ENCODE measurements around the gene IRAK3. TPM values are rescaled to one million over a fixed set of nuclear protein-coding genes. Genes with fewer than 3 reads are reported as not detected.

IRAK3 gene
- total RNA-seq, 1 experiment from 2014 or later, result 0.12 TPM

DNA sequence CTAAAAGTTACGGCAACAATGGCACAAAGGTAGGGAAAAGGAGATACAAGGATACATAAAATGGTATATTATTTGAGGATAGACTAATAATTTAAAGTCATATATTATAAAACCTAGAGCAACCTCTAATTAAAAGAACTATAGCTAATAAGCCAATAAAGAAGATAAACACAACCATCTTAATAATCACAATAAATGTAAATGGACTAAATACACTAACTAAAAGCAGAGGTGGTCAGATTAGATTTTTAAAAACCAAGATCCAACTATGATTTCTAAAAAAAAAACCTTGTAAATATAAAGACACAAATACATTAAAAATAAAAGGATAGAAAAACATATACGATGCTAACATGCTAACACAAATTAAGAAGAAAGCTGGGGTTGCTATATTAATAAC, 47.7 kb upstream of the IRAK3 start:
- RAD21 ChIA-PET (ENCODE audit: low non-redundant PET in 1 of 2, low total read pairs in 2 of 2, uncharacterized antibody in 2 of 2, unreplicated experiment in 2 of 2), result no interaction called here
- intact Hi-C loops (cut with micrococcal nuclease), result no loop called here
- TF ChIP-seq ZFX (IDR thresholded peaks at IDR 0.05) (no peak), FOSL1 (IDR thresholded peaks at IDR 0.05; ENCODE audit: low read depth) (no peak)
- TF ChIP-seq, protein P1, sequence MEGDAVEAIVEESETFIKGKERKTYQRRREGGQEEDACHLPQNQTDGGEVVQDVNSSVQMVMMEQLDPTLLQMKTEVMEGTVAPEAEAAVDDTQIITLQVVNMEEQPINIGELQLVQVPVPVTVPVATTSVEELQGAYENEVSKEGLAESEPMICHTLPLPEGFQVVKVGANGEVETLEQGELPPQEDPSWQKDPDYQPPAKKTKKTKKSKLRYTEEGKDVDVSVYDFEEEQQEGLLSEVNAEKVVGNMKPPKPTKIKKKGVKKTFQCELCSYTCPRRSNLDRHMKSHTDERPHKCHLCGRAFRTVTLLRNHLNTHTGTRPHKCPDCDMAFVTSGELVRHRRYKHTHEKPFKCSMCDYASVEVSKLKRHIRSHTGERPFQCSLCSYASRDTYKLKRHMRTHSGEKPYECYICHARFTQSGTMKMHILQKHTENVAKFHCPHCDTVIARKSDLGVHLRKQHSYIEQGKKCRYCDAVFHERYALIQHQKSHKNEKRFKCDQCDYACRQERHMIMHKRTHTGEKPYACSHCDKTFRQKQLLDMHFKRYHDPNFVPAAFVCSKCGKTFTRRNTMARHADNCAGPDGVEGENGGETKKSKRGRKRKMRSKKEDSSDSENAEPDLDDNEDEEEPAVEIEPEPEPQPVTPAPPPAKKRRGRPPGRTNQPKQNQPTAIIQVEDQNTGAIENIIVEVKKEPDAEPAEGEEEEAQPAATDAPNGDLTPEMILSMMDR (IDR thresholded peaks at IDR 0.05 in 2 of 3, conservative IDR thresholded peaks at IDR 0.05 in 1 of 3; ENCODE audit: borderline replicate concordance in 1 of 3, insufficient read depth in 1 of 3, low read depth in 2 of 3, low read length in 2 of 3), result no peak
- H3K4me1 ChIP-seq (ENCODE audit: control insufficient read depth in 1 of 2, insufficient read depth in 2 of 2, low read length in 2 of 2), result peaks cover 0 to 8% of the 10 kb centered on the region in 2 experiments; a peak in 2 of 4 replicates
- BruUV-seq (replicated peaks), result no TSS peak
- DNase-seq (ENCODE audit: low read depth, low spot score), result no peak
- H2AFZ ChIP-seq (ENCODE audit: low read depth, low read length, poor library complexity, severe bottlenecking), result no peak overlapping the region
- peaks cover 18 to 26% of the 10 kb centered on the region in 2 experiments; a peak in 2 of 4 replicates for H3K9me3 ChIP-seq (ENCODE audit: control insufficient read depth in 1 of 2, insufficient read depth in 1 of 2, low read depth in 1 of 2, low read length in 2 of 2)
- no peaks in the 10 kb centered on the region for H3K9me2 ChIP-seq (ENCODE audit: insufficient read depth)
- H3K27ac ChIP-seq (ENCODE audit: low read depth, low read length), result no peak overlapping the region
- H3K4me3 ChIP-seq (replicated peaks in 1 of 2; ENCODE audit: low read depth in 1 of 2, low read length in 2 of 2), result no peak overlapping the region
- H3K27me3 ChIP-seq (ENCODE audit: insufficient read depth, low read length), result no peaks in the 10 kb centered on the region
- no peaks in the 10 kb centered on the region for H4K20me1 ChIP-seq (ENCODE audit: insufficient read depth)
- no peaks in the 10 kb centered on the region for H3K79me2 ChIP-seq (ENCODE audit: insufficient read depth, low read length)
- no peak overlapping the region for H3K9ac ChIP-seq (ENCODE audit: low read length)
- H3K4me2 ChIP-seq (ENCODE audit: low read length), result no peak overlapping the region
- CTCF ChIA-PET, result no interaction called here
- ATAC-seq, result no peak
- POLR2A ChIA-PET, result no interaction called here
- peaks cover 10 to 58% of the 10 kb centered on the region in 2 experiments; a peak in 3 of 4 replicates for H3K36me3 ChIP-seq (ENCODE audit: control insufficient read depth in 1 of 2, insufficient read depth in 2 of 2, low read length in 2 of 2)

DNA sequence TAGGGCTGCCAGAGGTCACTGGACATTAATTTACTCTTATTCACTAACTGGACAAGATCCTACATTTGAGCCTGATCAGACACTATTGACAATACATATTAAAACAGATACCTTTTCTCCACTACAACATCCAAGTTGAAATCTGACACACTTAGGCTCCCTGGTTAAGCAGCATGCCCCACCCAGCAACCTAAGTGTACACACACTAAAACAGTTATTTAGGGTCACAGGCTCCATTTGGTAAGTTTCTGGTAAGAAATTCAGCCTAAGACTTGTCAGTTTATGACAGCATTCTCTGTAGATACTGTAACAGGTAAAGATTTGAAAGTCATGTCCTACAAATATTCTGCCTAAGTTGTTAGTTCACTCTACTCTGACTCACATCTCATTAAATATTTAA, 46.2 kb upstream of the IRAK3 start:
- Histone ChIP-seq H3K27ac (ENCODE audit: low read depth, low read length) (no peak overlapping the region), H3K9me2 (ENCODE audit: insufficient read depth) (no peaks in the 10 kb centered on the region), H4K20me1 (ENCODE audit: insufficient read depth) (no peaks in the 10 kb centered on the region), H3K4me1 (ENCODE audit: control insufficient read depth in 1 of 2, insufficient read depth in 2 of 2, low read length in 2 of 2) (peaks cover 0 to 8% of the 10 kb centered on the region in 2 experiments; a peak in 2 of 4 replicates), H3K4me3 (replicated peaks in 1 of 2; ENCODE audit: low read depth in 1 of 2, low read length in 2 of 2) (no peak overlapping the region), H3K79me2 (ENCODE audit: insufficient read depth, low read length) (no peaks in the 10 kb centered on the region), H3K4me2 (ENCODE audit: low read length) (no peak overlapping the region), H3K36me3 (ENCODE audit: control insufficient read depth in 1 of 2, insufficient read depth in 2 of 2, low read length in 2 of 2) (peaks cover 4 to 48% of the 10 kb centered on the region in 2 experiments; a peak in 3 of 4 replicates), H3K9ac (ENCODE audit: low read length) (no peak overlapping the region), H2AFZ (ENCODE audit: low read depth, low read length, poor library complexity, severe bottlenecking) (no peak overlapping the region), H3K27me3 (ENCODE audit: insufficient read depth, low read length) (no peaks in the 10 kb centered on the region), H3K9me3 (ENCODE audit: control insufficient read depth in 1 of 2, insufficient read depth in 1 of 2, low read depth in 1 of 2, low read length in 2 of 2) (peaks cover 18 to 26% of the 10 kb centered on the region in 2 experiments; a peak in 2 of 4 replicates)
- no peak for TF ChIP-seq FOSL1 (IDR thresholded peaks at IDR 0.05; ENCODE audit: low read depth)
- TF ChIP-seq SIN3A (IDR thresholded peaks at IDR 0.05; ENCODE audit: low read depth), result no peak
- no peak for TF ChIP-seq POLR2AphosphoS5 (IDR thresholded peaks at IDR 0.05; ENCODE audit: low read depth, low read length)
- no peak for TF ChIP-seq JUND (IDR thresholded peaks at IDR 0.05)
- TF ChIP-seq ZNF274 (IDR thresholded peaks at IDR 0.05; ENCODE audit: low read depth, low read length), result no peak
- TF ChIP-seq, protein P2, sequence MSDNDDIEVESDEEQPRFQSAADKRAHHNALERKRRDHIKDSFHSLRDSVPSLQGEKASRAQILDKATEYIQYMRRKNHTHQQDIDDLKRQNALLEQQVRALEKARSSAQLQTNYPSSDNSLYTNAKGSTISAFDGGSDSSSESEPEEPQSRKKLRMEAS (IDR thresholded peaks at IDR 0.05), result no peak
- no TSS peak for BruUV-seq (replicated peaks)
- DNase-seq (ENCODE audit: low read depth, low spot score) (no peak), ATAC-seq (no peak)
- intact Hi-C loops (cut with micrococcal nuclease), result no loop called here
- ChIA-PET RAD21 (ENCODE audit: low non-redundant PET in 1 of 2, low total read pairs in 2 of 2, uncharacterized antibody in 2 of 2, unreplicated experiment in 2 of 2) (no interaction called here), POLR2A (no interaction called here), CTCF (no interaction called here)
